ENCODE measurements around the gene CACNG3.

The CACNG3 gene

GRCh38 chr16:24394341-24394740, 138.2 kb downstream of the CACNG3 start:
- DNase-seq (ENCODE audit: low read depth in 2 of 2) = no peak

GRCh38 chr16:24396350-24397271, 140.5 kb downstream of the CACNG3 start:
- no peak for DNase-seq (ENCODE audit: low read depth in 2 of 2)

- DNase-seq (ENCODE audit: low read depth in 2 of 2) = no peak
Observed at GRCh38 chr16:24409045-24409444, 152.9 kb downstream of the CACNG3 start.

Data from stimulated activated CD8-positive, alpha-beta memory T cell treated with anti-CD3 and anti-CD28 coated beads, Interleukin-2, amount 100 ng/mL, for 48 hours (primary cell).